22Rv1 (cell line): Measurements from ENCODE around the gene EXOC4.

ENCODE experiments used
- H3K27ac ChIP-seq: fragments of 450-650 bp; 2 replicates; pipeline ENCODE4 v1.5.1; 2017
- ZFX ChIP-seq: fragments of 450-650 bp; IDR thresholded peaks from 2 replicates; pipeline ENCODE4 v1.6.1; 2017; ENCODE audit warnings: antibody characterized with exemption, borderline replicate concordance
- TF ChIP-seq, protein P1 (sequence below): fragments of 450-650 bp; IDR thresholded peaks from 2 replicates; pipeline ENCODE4 v1.5.1; 2017; ENCODE audit warnings: mild to moderate bottlenecking

Gene EXOC4

DNA sequence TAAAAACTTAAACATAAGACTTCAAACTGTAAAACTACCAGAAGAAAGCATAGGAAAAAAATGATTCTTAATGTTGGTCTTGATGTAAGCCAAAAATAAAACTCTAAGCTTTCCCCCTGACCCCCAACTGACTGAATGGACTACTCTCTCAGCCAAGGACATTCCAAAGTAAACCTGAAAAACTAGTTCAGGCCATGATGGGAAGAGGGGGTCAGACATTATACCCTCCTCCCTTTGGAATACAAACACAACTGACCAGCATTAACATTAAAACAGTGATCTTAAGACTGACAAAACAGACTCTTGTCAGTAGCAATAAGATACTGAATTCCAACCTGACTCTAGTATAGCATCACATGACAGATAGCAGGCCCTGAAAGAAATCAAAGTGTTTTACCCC, 860.8 kb downstream of the EXOC4 start:
- TF ChIP-seq, protein P1, sequence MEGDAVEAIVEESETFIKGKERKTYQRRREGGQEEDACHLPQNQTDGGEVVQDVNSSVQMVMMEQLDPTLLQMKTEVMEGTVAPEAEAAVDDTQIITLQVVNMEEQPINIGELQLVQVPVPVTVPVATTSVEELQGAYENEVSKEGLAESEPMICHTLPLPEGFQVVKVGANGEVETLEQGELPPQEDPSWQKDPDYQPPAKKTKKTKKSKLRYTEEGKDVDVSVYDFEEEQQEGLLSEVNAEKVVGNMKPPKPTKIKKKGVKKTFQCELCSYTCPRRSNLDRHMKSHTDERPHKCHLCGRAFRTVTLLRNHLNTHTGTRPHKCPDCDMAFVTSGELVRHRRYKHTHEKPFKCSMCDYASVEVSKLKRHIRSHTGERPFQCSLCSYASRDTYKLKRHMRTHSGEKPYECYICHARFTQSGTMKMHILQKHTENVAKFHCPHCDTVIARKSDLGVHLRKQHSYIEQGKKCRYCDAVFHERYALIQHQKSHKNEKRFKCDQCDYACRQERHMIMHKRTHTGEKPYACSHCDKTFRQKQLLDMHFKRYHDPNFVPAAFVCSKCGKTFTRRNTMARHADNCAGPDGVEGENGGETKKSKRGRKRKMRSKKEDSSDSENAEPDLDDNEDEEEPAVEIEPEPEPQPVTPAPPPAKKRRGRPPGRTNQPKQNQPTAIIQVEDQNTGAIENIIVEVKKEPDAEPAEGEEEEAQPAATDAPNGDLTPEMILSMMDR: no peak
- no peak for TF ChIP-seq ZFX

DNA sequence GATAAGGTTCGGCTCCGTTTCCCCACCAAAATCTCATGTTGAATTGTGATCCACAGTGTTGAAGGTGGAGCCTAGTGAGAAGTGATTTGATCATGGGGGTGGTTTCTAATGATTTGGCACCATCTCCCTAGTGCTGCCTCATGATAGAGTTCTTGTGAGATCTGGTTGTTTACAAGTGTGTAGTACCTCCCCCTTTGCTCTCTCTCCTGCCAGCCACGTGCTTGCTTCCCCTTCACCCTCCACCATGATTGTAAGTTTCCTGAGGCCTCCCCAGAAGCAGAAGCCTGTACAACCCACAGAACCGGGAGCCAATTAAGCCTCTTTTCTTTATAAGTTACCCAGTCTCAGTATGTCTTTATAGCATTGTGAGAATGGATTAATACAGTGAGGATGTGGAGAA, 862.1 kb downstream of the EXOC4 start:
- no peak overlapping the region for H3K27ac ChIP-seq
- no peak for TF ChIP-seq ZFX
- TF ChIP-seq, protein P1: no peak

More for the DNA sequence above, 860.8 kb downstream of the EXOC4 start:
- H3K27ac ChIP-seq: no peak overlapping the region
